DMS79 treated with DMSO at 0.1 percent for 48 hours (cell line): ENCODE data around the gene COL4A4.

Source experiments
- DNase-seq: peaks from one replicate; lab custom pipeline; 2025; lab: John Stamatoyannopoulos, UW

COL4A4 gene

GRCh38 chr2:226981791-226982326 lies 182.1 kb downstream of the COL4A4 start:
- DNase-seq = no peak

GRCh38 chr2:226979004-226979403 lies 185.0 kb downstream of the COL4A4 start:
- DNase-seq = no peak

DNA sequence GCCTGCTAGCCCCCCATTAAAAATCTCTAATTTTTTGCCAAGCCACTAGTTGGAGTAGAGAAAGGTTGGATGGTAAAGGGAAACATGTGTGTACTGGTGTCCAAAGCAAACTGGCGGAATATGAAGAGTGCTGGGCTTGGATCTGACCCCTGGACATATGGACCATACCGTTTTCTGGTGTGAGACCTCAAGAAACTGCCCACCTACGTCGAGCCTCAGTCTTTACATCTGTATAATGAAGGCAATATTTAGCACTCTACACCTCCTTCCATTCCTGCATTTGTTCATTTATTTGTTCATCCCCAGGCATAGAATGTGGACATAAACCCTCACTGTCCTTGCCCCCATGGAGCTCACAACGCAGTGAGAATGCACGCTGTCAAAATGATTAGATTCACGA lies 185.7 kb downstream of the COL4A4 start:
- DNase-seq = no peak

DNA sequence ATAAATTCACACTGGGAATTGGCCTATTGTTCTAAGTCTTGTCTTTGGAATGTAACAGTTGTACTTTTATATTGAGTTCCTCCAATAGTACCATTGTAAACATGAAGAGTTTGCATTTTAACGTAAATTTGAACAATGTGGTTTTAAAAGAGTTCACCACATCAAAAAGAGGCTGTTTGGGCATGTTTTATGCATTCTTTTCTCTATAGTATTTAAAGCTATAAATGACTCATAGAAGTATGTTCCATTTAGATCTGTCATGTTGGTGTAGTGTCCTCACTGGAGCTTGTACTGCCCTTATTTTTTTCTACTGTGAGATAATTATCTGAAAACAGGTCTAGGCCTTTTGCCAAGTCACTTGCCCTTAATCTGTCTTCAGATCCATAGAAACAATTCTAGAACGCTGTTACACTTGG lies 186.2 kb downstream of the COL4A4 start:
- no peak for DNase-seq

DNA sequence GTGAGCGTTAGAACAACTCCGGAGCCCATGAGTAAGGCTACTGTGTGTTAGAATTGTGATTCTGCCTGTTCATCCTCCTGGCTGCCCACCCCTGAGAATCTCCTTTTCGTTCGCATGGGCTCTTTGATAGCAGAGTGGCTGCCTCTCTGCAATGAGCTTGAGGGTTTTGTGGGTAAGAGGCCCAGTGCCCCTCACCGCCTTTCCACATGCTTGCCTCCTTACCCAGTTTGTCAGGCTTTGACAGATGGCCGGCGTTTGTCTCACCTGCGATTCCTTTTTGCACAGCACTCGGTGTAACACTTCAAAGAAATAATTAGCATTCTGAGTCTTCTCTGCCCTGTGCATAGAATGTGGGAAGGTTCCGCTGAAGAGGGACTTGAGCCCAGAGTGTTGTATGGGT lies 190.2 kb downstream of the COL4A4 start:
- DNase-seq = no peak

- DNase-seq = no peak
Measured at GRCh38 chr2:226971770-226972169, 192.2 kb downstream of the COL4A4 start.

DNA sequence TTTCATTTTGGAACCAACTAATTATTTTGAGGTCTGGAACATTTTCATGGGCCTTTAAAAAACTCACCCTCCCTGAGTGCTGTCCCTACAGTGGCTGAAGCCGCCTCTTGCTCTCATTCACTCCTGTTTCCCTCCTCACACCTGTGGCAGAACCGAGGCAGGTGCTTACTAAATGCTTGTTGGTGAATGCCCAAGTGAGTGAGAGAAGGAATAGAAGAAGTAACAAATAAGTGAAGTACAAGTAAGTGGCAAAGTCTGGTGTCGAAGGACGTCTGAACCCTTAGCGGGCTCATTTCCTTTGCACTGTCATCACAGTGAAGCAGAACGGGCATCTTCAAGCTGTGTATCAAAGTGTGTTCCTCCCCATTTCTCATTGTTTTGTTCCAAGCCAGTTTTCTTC lies 192.9 kb downstream of the COL4A4 start:
- DNase-seq = no peak

- DNase-seq = no peak
Measured at GRCh38 chr2:226970362-226970761, 193.6 kb downstream of the COL4A4 start.

DNA sequence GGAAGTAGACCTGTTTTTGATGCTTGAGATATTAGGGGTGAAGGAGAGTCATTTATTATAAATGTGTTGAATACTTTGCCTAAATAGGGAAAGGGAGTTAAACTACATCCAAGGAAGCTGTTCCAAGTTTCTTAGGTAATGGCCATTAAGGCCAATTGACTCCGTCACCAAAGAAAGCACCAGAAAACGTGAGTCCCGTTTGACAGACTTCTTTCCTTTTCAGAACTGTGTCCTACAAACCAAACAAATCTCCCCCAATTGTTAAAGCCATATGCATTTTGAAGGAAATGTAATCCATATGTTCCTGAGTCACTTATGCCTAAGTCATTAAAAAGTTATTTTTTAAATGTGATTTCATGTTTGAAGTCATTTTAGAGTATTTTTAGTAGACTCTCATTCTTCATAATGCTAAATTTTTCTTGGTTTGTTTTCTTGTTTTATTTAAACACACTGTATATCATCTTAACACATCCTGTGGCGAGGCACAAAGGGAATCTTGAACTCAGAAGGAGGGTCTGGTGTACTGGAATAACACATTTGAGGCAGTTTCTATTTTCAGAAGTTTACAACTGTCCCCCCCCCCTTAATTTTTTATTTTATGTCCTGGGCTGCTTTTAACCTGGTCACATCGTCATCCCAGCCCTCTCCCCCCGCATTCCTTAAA lies 194.5 kb downstream of the COL4A4 start:
- no peak for DNase-seq

GRCh38 chr2:226965376-226965775 lies 198.6 kb downstream of the COL4A4 start:
- no peak for DNase-seq

- no peak for DNase-seq
Measured at GRCh38 chr2:226963528-226963927, 200.5 kb downstream of the COL4A4 start.

DNA sequence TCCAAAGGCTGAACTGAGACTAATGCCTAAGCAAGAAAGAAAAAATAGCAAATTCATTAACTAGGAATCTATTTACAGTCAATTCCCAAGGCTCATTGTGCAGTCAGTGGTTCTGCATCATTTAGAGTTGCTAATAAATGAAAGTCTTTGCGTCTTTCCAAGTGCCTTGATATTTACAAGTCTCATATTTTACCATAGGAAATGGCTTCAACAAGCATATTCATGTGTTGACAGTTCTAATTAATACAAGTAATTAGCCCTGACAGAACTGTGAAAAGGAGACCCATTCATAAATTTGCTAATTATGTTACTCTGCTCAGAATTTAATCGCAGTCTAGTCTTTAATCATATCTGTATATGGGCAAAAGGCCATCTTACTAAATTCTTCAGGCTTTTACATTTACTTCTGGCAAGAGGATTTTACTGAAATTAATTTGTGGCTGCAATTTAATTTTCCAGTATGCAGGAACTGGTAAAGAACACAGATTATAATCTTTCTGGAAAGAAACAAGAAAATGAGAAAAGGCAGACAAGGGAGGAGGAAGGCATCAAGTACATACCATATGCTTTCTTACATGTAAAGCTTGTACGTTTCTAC lies 201.7 kb downstream of the COL4A4 start:
- DNase-seq = no peak

DNA sequence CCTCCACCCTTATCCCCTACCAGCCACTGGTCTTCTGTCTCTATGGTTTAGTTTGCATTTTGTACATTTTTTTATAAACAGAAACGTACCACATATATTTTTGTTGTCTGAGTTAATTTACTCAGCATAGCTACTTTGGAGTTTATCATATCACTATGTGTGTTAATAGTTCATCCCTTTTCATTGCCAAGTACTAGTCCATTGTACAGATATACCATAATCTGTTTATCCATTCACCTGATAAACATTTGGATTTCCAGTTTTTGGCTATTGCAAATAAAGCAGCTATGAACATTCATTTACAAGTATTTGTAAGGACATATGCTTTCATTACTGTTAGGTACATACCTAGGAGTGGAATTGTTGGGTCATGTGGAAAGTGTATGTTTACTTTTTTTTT lies 204.6 kb downstream of the COL4A4 start:
- DNase-seq = no peak

GRCh38 chr2:226956659-226957058 lies 207.3 kb downstream of the COL4A4 start:
- no peak for DNase-seq

DNA sequence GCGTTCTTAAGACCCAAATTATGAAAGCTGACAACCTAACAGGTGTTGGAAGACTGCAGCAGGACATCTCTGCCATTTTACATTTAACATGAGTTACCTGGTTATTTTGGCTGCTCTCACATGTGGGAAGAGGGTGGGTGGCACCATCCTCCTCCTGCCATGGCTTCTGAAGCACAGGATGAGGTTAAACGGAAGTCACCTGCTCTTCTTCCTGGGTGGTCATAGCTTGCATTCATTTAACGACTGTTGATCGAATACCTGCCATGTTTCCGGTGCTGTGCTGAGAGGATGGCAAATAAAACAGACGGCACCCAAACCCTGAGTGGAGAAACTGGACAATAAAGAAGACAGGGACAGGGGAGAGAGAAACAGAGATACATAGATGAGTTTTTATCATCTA lies 210.2 kb downstream of the COL4A4 start:
- DNase-seq = no peak

- no peak for DNase-seq
Measured at GRCh38 chr2:226953206-226953605, 210.8 kb downstream of the COL4A4 start.
